GM10248 (cell line): ENCODE results near the gene TTC29.

Source experiments
- CTCF ChIA-PET: fragments of 300-600 bp; sonication (Branson Sonifier 250); formaldehyde crosslinking; extraction: SDS; loops from one replicate; lab custom pipeline; 2021; ENCODE audit warnings: antibody characterized with exemption; lab: Yijun Ruan, JAX
- POLR2A ChIA-PET: fragments of 350-650 bp; sonication (Branson Sonifier 250); formaldehyde crosslinking; extraction: SDS; loops from one replicate; lab custom pipeline; 2020; ENCODE audit warnings: antibody characterized with exemption; lab: Yijun Ruan, JAX
- DNase-seq: peaks from one replicate; pipeline ENCODE4 v3.0.0; 2012; ENCODE audit errors: extremely low spot score
- TF ChIP-seq, protein P1 (sequence below): IDR thresholded peaks from 2 replicates; pipeline ENCODE4 v1.5.1; 2012; ENCODE audit warnings: mild to moderate bottlenecking, low read depth; ENCODE audit errors: extremely low read depth, missing control alignments, control extremely low read depth

The TTC29 gene

DNA sequence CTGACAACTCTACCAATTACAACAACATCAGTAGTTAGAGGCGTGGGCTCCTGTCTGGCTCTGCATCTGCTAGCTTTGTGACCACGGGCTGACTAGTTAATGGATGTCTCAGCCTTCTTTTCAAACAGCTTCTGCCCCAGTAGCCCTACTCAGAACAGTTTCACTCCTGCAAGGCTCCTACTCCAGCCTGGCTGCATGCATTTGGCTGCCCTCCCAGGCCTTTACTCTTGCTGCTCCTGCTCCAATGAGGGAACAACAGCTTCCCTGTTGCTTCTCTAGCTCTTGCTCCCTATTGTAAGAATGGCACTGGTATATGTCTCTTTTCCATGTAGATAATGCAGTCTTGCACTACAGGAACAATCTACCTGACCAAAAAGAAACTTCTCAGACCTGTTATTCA is 93.3 kb downstream of the TTC29 start:
- no peak for DNase-seq
- TF ChIP-seq, protein P1, sequence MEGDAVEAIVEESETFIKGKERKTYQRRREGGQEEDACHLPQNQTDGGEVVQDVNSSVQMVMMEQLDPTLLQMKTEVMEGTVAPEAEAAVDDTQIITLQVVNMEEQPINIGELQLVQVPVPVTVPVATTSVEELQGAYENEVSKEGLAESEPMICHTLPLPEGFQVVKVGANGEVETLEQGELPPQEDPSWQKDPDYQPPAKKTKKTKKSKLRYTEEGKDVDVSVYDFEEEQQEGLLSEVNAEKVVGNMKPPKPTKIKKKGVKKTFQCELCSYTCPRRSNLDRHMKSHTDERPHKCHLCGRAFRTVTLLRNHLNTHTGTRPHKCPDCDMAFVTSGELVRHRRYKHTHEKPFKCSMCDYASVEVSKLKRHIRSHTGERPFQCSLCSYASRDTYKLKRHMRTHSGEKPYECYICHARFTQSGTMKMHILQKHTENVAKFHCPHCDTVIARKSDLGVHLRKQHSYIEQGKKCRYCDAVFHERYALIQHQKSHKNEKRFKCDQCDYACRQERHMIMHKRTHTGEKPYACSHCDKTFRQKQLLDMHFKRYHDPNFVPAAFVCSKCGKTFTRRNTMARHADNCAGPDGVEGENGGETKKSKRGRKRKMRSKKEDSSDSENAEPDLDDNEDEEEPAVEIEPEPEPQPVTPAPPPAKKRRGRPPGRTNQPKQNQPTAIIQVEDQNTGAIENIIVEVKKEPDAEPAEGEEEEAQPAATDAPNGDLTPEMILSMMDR = no peak
- CTCF ChIA-PET = no interaction called here
- POLR2A ChIA-PET = no interaction called here

DNA sequence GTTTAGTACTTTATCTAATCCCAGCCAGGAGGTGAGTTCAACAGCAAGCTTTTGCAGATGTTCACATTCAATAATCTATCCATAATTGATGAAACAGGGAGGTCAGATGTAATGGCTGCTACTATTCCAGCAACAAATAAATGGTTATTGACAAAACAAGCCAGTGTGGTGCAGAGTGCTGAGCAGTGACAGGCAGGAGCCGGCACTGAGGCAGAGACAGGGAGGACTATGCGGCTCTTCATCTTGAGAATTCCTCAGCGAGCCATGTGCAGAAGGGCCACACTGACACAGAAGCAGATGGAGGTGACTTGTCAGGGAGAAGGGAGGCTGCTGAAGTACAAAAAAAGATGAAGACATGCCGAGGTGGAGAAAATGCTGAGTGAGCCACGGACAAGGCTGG is 98.3 kb downstream of the TTC29 start:
- POLR2A ChIA-PET = no interaction called here

DNA sequence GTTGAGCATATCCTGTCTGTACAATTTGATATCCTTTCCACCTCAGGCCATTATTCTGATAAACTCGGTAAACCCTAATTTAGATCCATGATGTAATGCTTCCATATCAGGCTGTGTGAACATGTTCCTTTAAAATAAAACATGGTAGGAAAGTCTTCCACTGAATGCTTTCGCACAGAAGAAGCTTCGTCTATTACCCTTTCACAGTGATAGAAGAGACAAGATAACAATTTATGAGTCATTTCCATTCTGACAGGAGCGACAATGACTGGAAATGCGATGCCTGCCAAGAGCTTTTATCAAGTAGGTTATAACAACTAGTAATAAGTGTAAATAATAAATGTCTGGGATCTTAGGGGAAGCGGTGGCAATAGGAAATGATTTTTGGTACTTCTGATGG is 98.8 kb downstream of the TTC29 start:
- TF ChIP-seq, protein P1 = no peak
- CTCF ChIA-PET = no interaction called here
- POLR2A ChIA-PET = no interaction called here
- DNase-seq = no peak

More for the DNA sequence above, 98.3 kb downstream of the TTC29 start:
- no peak for DNase-seq
- TF ChIP-seq, protein P1 = no peak
- CTCF ChIA-PET = no interaction called here

GRCh38 chr4:146844761-146845160 is 100.9 kb downstream of the TTC29 start:
- ChIA-PET CTCF (interaction anchor here (1.2 to 1.3 kb wide), 2 partner anchors 9 to 17 kb away, joined by 3 to 4 read pairs; no protein-coding TSS in a partner anchor), POLR2A (no interaction called here)
- DNase-seq = no peak
- TF ChIP-seq, protein P1 = no peak

DNA sequence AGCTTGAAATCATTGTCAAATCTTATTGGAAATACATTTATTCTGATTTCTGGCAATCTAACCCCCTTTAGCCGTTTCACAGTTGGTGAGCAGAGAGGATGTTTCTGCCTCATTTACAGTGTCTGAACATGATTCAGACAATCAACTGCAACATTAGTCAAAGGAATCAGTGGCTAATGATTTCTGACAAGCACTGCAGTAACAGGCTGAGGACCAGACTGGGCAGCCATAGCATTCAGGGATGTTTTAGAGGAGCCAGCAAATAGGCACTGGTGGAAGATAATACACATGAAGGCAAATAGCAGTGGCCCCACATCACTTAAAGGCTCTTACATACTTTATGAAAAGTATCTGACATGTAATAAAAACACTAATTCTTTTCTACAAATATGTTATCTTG is 102.8 kb downstream of the TTC29 start:
- no peak for DNase-seq
- CTCF ChIA-PET = no interaction called here
- TF ChIP-seq, protein P1 = no peak
- POLR2A ChIA-PET = no interaction called here

GRCh38 chr4:146840731-146841130 is 104.9 kb downstream of the TTC29 start:
- ChIA-PET CTCF (no interaction called here), POLR2A (no interaction called here)
- no peak for DNase-seq
- TF ChIP-seq, protein P1 = no peak
